Ishikawa (cell line): ENCODE measurements around the gene MED12L.

ENCODE experiments used
- CEBPB ChIP-seq: IDR thresholded peaks from 2 replicates; pipeline ENCODE4 v1.6.1; 2012
- CREB1 ChIP-seq: IDR thresholded peaks from 2 replicates; pipeline ENCODE4 v1.6.1; 2012; ENCODE audit warnings: low read depth
- EGR1 ChIP-seq: IDR thresholded peaks from 2 replicates; pipeline ENCODE4 v1.6.1; 2012
- EP300 ChIP-seq: IDR thresholded peaks from 2 replicates; pipeline ENCODE4 v1.6.1; 2012; ENCODE audit warnings: borderline replicate concordance
- FOXM1 ChIP-seq: IDR thresholded peaks from 2 replicates; pipeline ENCODE4 v1.6.1; 2012; ENCODE audit warnings: low read depth, borderline replicate concordance
- MAX ChIP-seq: IDR thresholded peaks from 2 replicates; pipeline ENCODE4 v1.6.1; 2012
- NFIC ChIP-seq: IDR thresholded peaks from 2 replicates; pipeline ENCODE4 v1.6.1; 2012
- RAD21 ChIP-seq: IDR thresholded peaks from 2 replicates; pipeline ENCODE4 v1.6.1; 2012; ENCODE audit warnings: low read depth
- TAF1 ChIP-seq: IDR thresholded peaks from 2 replicates; pipeline ENCODE4 v1.6.1; 2012; ENCODE audit warnings: low read depth, mild to moderate bottlenecking
- TCF12 ChIP-seq: IDR thresholded peaks from 2 replicates; pipeline ENCODE4 v1.6.1; 2012; ENCODE audit warnings: low read depth
- TEAD4 ChIP-seq: IDR thresholded peaks from 2 replicates; pipeline ENCODE4 v1.6.1; 2012
- YY1 ChIP-seq: IDR thresholded peaks from 2 replicates; pipeline ENCODE4 v1.6.1; 2012; ENCODE audit warnings: low read depth
- ZBTB7A ChIP-seq: IDR thresholded peaks from 2 replicates; pipeline ENCODE4 v1.6.1; 2012; ENCODE audit warnings: low read depth
- TF ChIP-seq, protein P1 (sequence below): IDR thresholded peaks from 2 replicates; pipeline ENCODE4 v1.6.1; 2012
- TF ChIP-seq, protein P2 (sequence below): IDR thresholded peaks from 2 replicates; pipeline ENCODE4 v1.6.1; 2012; ENCODE audit warnings: low read depth, mild to moderate bottlenecking

MED12L gene

GRCh38 chr3:151166161-151166560, 80.7 kb downstream of the MED12L start:
- TF ChIP-seq EGR1, result no peak
- TF ChIP-seq MAX, result no peak
- TF ChIP-seq CREB1, result no peak
- no peak for TF ChIP-seq EP300
- TF ChIP-seq TAF1, result no peak
- TF ChIP-seq RAD21, result no peak
- TF ChIP-seq TEAD4, result no peak
- TF ChIP-seq, protein P1, sequence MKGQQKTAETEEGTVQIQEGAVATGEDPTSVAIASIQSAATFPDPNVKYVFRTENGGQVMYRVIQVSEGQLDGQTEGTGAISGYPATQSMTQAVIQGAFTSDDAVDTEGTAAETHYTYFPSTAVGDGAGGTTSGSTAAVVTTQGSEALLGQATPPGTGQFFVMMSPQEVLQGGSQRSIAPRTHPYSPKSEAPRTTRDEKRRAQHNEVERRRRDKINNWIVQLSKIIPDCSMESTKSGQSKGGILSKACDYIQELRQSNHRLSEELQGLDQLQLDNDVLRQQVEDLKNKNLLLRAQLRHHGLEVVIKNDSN, result no peak
- TF ChIP-seq TCF12, result no peak

- TF ChIP-seq RAD21 (peak; percentile 81), YY1 (no peak)
Observed at GRCh38 chr3:151168269-151169094, 83.0 kb downstream of the MED12L start.

DNA sequence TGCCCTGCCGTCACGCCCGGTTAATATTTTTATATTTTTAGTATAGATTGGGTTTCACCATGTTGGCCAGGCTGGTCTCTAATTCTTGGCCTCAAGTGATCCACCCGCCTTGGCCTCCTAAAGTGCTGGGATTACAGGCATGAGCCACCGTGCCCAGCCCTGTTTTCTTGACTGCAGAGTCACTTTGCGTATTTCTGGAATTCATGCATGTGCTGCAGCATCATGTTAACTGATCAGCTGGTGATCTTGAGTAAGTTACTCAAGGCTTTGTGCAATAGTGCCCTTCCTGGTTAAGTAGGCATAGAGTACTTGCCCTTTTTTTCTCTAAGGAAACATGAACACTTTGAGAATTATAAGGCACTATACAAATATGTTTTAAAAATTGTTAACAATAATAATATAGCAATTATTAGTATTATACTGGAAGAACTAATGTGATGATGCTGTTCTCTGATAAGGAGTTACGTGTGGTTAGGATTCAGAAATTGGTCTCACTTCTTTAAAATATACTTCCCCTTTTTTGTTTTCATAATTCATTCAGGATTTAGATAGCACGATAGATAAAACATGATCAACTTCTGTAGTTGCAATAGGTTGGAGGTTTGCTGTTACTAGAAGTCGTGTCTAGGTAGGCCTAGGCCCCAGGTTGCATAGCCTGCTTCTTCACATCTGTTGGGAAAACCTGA, 83.9 kb downstream of the MED12L start:
- TF ChIP-seq YY1, result no peak
- TF ChIP-seq CEBPB, result no peak
- no peak for TF ChIP-seq TEAD4
- no peak for TF ChIP-seq RAD21
- TF ChIP-seq ZBTB7A, result no peak
- no peak for TF ChIP-seq TAF1
- TF ChIP-seq EP300, result no peak
- no peak for TF ChIP-seq EGR1

DNA sequence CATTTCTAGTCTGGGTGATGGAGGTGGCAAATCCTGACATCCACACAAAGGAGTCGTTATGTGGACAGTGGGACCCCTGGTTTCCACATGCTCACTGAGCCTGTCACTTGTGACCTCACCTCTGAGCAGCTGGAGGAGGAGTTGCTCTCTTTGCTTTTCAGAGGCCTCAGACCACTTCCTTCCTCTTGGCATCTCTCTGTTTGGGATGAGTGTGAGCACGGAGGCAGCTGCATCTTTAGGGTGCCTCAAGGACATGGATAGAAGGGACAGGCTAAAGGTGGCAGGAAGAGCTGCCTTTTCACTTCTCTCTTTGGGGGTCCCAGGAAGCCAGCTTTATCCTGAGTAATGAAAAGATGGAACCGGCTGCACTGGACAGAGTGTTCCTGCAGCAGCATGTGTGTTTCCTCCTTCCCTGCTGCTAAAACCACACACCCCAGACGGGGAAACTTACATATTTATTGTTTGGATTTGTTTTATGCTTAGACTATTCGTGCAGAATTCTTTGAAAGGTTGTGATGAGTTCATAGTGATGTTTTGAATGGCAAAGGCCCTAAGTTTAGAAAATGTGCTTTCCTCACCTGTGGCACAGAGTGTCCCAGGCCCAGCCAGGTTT, 85.8 kb downstream of the MED12L start:
- no peak for TF ChIP-seq NFIC
- TF ChIP-seq, protein P2, sequence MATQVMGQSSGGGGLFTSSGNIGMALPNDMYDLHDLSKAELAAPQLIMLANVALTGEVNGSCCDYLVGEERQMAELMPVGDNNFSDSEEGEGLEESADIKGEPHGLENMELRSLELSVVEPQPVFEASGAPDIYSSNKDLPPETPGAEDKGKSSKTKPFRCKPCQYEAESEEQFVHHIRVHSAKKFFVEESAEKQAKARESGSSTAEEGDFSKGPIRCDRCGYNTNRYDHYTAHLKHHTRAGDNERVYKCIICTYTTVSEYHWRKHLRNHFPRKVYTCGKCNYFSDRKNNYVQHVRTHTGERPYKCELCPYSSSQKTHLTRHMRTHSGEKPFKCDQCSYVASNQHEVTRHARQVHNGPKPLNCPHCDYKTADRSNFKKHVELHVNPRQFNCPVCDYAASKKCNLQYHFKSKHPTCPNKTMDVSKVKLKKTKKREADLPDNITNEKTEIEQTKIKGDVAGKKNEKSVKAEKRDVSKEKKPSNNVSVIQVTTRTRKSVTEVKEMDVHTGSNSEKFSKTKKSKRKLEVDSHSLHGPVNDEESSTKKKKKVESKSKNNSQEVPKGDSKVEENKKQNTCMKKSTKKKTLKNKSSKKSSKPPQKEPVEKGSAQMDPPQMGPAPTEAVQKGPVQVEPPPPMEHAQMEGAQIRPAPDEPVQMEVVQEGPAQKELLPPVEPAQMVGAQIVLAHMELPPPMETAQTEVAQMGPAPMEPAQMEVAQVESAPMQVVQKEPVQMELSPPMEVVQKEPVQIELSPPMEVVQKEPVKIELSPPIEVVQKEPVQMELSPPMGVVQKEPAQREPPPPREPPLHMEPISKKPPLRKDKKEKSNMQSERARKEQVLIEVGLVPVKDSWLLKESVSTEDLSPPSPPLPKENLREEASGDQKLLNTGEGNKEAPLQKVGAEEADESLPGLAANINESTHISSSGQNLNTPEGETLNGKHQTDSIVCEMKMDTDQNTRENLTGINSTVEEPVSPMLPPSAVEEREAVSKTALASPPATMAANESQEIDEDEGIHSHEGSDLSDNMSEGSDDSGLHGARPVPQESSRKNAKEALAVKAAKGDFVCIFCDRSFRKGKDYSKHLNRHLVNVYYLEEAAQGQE, result no peak
- TF ChIP-seq RAD21, result no peak
- no peak for TF ChIP-seq FOXM1
- no peak for TF ChIP-seq TCF12

DNA sequence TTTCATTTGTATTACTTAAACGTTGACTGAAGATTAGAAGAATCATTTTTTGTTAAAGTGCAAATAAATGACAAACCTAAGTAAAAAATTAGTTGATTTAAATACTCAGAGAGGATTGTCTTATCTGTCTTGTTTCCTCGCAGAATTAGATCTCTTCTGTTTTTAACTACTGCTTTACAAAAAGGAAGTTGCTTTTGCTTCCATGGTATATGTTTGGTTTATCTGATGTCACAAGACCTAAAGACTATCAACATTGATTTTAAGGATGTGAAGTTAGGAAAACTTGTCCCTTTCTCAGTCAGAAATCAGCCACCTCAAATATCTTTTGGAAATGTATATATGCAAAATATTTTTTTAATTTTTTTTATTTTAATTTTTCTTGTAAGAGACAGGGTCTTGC, 88.9 kb downstream of the MED12L start:
- no peak for TF ChIP-seq EGR1
- TF ChIP-seq, protein P2, result no peak

GRCh38 chr3:151175952-151176351, 90.5 kb downstream of the MED12L start:
- TF ChIP-seq RAD21, result no peak
- no peak for TF ChIP-seq TCF12
- TF ChIP-seq EP300, result no peak
- TF ChIP-seq FOXM1, result no peak
- TF ChIP-seq NFIC, result no peak
- TF ChIP-seq, protein P2, result no peak
